HG03159 (cell line): Measurements from ENCODE around the gene KIN.
"Not testable (repeated sequence)": the region's sequence is repeated elsewhere in the genome, so short reads cannot be mapped to it uniquely, and the experiment has no call there.

Source experiments
- ATAC-seq: cut with Tn5 transposase; IDR thresholded peaks from one replicate; pipeline ENCODE4 v1.9.1; 2021; ENCODE audit warnings: mild to moderate bottlenecking, moderate library complexity; ENCODE audit not compliant: unreplicated experiment

The KIN gene

GRCh38 chr10:7734821-7735220 lies 53.0 kb downstream of the KIN start:
- ATAC-seq = no peak

- no peak for ATAC-seq
These were observed 64.8 kb downstream of the KIN start for GRCh38 chr10:7722927-7723529.

GRCh38 chr10:7720478-7720877 lies 67.3 kb downstream of the KIN start:
- no peak for ATAC-seq

- no peak for ATAC-seq
These were observed 69.1 kb downstream of the KIN start for GRCh38 chr10:7718685-7719084.

GRCh38 chr10:7717767-7718166 lies 70.0 kb downstream of the KIN start:
- ATAC-seq = no peak

GRCh38 chr10:7715515-7715914 lies 72.3 kb downstream of the KIN start:
- ATAC-seq = no peak

- ATAC-seq = not testable (repeated sequence)
These were observed 76.7 kb downstream of the KIN start for GRCh38 chr10:7711075-7711474.

GRCh38 chr10:7710446-7710845 lies 77.3 kb downstream of the KIN start:
- no peak for ATAC-seq

GRCh38 chr10:7708832-7709231 lies 79.0 kb downstream of the KIN start:
- ATAC-seq = no peak

GRCh38 chr10:7707858-7708622 lies 79.8 kb downstream of the KIN start:
- no peak for ATAC-seq

GRCh38 chr10:7707102-7707501 lies 80.7 kb downstream of the KIN start:
- no peak for ATAC-seq

- no peak for ATAC-seq
These were observed 81.2 kb downstream of the KIN start for GRCh38 chr10:7706534-7707073.

- ATAC-seq = no peak
These were observed 82.5 kb downstream of the KIN start for GRCh38 chr10:7705341-7705740.

- ATAC-seq = no peak
These were observed 83.4 kb downstream of the KIN start for GRCh38 chr10:7704071-7705016.

GRCh38 chr10:7703140-7703539 lies 84.7 kb downstream of the KIN start, which contains the start of gene ITIH2:
Gene ITIH2 (plus strand): TSS chr10:7703316. CDS start chr10:7703435, 119 bp downstream.
- ATAC-seq = no peak

GRCh38 chr10:7702288-7702812 lies 85.4 kb downstream of the KIN start:
- no peak for ATAC-seq

- ATAC-seq = no peak
These were observed 86.5 kb downstream of the KIN start for GRCh38 chr10:7701158-7701742.
